IMR-90 (cell line): ENCODE measurements around the gene ENDOG. TPM values are rescaled to one million over a fixed set of nuclear protein-coding genes. Genes with fewer than 3 reads are reported as not detected.

Source experiments
- ATAC-seq: fragments of 200-7000 bp; cut with Tn5 transposase; 2 replicates; pipeline ENCODE4 v1.9.1; 2020; ENCODE audit warnings: low read depth, mild to moderate bottlenecking, moderate library complexity
- BruUV-seq: library from RNA; stranded (reverse); fragments of 400-500 nt; replicated peaks from 2 replicates; lab custom pipeline; 2021; lab: Mats Ljungman, UMichigan
- CTCF ChIA-PET: fragments of 300-600 bp; formaldehyde crosslinking; extraction: SDS; loops from one replicate; lab custom pipeline; 2021; ENCODE audit warnings: antibody characterized with exemption; lab: Yijun Ruan, JAX
- POLR2A ChIA-PET: fragments of 300-600 bp; sonication (Branson Sonifier 250); formaldehyde crosslinking; loops from one replicate; lab custom pipeline; 2022; ENCODE audit warnings: antibody characterized with exemption; ENCODE audit not compliant: unreplicated experiment; lab: Charles Lee
- DNase-seq: peaks from one replicate; pipeline ENCODE4 v3.0.0; 2013
- H2AFZ ChIP-seq: replicated peaks from 2 replicates; pipeline ENCODE3; 2013; ENCODE audit warnings: low read length, mild to moderate bottlenecking; ENCODE audit not compliant: poor library complexity
- H2AK5ac ChIP-seq: 2 replicates; pipeline ENCODE4 v1.6.1; 2013; ENCODE audit warnings: low read depth, low read length, inconsistent platforms
- H2AK9ac ChIP-seq: replicated peaks from 2 replicates; pipeline ENCODE3; 2013; ENCODE audit warnings: mild to moderate bottlenecking, low read depth, low read length, moderate library complexity; ENCODE audit not compliant: poor library complexity
- H2BK120ac ChIP-seq: 2 replicates; pipeline ENCODE4 v1.6.1; 2013; ENCODE audit warnings: low read depth, low read length, inconsistent platforms
- H2BK15ac ChIP-seq: 3 replicates; pipeline ENCODE4 v1.6.1; 2013; ENCODE audit warnings: low read depth, low read length, inconsistent platforms
- H2BK20ac ChIP-seq: 2 replicates; pipeline ENCODE4 v1.6.1; 2013; ENCODE audit warnings: low read depth, mild to moderate bottlenecking, inconsistent platforms, low read length, moderate library complexity
- H2BK5ac ChIP-seq: 2 replicates; pipeline ENCODE4 v1.6.1; 2013; ENCODE audit warnings: mild to moderate bottlenecking, low read depth, low read length, inconsistent platforms; ENCODE audit not compliant: poor library complexity, severe bottlenecking
- H3K14ac ChIP-seq: replicated peaks from 2 replicates; pipeline ENCODE4 v1.6.1; 2013; ENCODE audit warnings: low read depth, low read length, inconsistent platforms
- H3K18ac ChIP-seq: 2 replicates; pipeline ENCODE4 v1.6.1; 2013; ENCODE audit warnings: low read depth, low read length, control low read depth
- H3K23ac ChIP-seq: 2 replicates; pipeline ENCODE4 v1.6.1; 2013; ENCODE audit warnings: low read depth, low read length, inconsistent platforms
- H3K27ac ChIP-seq: 2 replicates; pipeline ENCODE4 v1.5.1; 2013; ENCODE audit warnings: mild to moderate bottlenecking, control low read depth, low read length; ENCODE audit not compliant: insufficient read depth
- H3K27me3 ChIP-seq: 2 replicates; pipeline ENCODE4 v1.6.1; 2013; ENCODE audit warnings: low read length; ENCODE audit not compliant: control insufficient read depth, insufficient read depth
- H3K36me3 ChIP-seq: 2 replicates; pipeline ENCODE4 v1.6.1; 2013; ENCODE audit warnings: low read length, mixed read lengths; ENCODE audit not compliant: control insufficient read depth, insufficient read depth
- H3K4ac ChIP-seq: 2 replicates; pipeline ENCODE4 v1.6.1; 2013; ENCODE audit warnings: low read depth, low read length, inconsistent platforms
- H3K4me1 ChIP-seq: 2 replicates; pipeline ENCODE4 v1.6.1; 2013; ENCODE audit warnings: low read length, mixed read lengths; ENCODE audit not compliant: control insufficient read depth, insufficient read depth
- H3K4me2 ChIP-seq: 2 replicates; pipeline ENCODE4 v1.6.1; 2013; ENCODE audit warnings: low read depth, mild to moderate bottlenecking, control low read depth, low read length, moderate library complexity
- H3K4me3 ChIP-seq: 2 replicates; pipeline ENCODE4 v1.5.1; 2013; ENCODE audit warnings: low read depth, mild to moderate bottlenecking, control low read depth, low read length, moderate library complexity; ENCODE audit not compliant: insufficient read depth
- H3K56ac ChIP-seq: 2 replicates; pipeline ENCODE4 v1.6.1; 2013; ENCODE audit warnings: low read length, inconsistent platforms; ENCODE audit not compliant: insufficient read depth; ENCODE audit errors: extremely low read depth
- H3K79me1 ChIP-seq, 2 experiments: 2 replicates each; pipeline ENCODE4 v1.6.1; 2013; ENCODE audit warnings: low read length in 2 of 2, inconsistent platforms in 1 of 2, low read depth in 1 of 2
- H3K9ac ChIP-seq: 2 replicates; pipeline ENCODE4 v1.6.1; 2013; ENCODE audit warnings: low read depth, low read length, control low read depth
- H3K9me1 ChIP-seq: 2 replicates; pipeline ENCODE4 v1.6.1; 2013; ENCODE audit warnings: low read length, inconsistent platforms; ENCODE audit not compliant: insufficient read depth
- H3K9me3 ChIP-seq: 2 replicates; pipeline ENCODE4 v1.6.1; 2013; ENCODE audit warnings: low read length; ENCODE audit not compliant: control insufficient read depth, insufficient read depth
- H4K20me1 ChIP-seq: 2 replicates; pipeline ENCODE4 v1.6.1; 2013; ENCODE audit warnings: low read length, inconsistent platforms; ENCODE audit not compliant: insufficient read depth
- H4K5ac ChIP-seq: 2 replicates; pipeline ENCODE4 v1.6.1; 2013; ENCODE audit warnings: mild to moderate bottlenecking, low read depth, low read length, control low read depth
- H4K8ac ChIP-seq, 2 experiments: 2 replicates each; pipeline ENCODE4 v1.6.1; 2013; ENCODE audit warnings: low read depth in 2 of 2, low read length in 2 of 2, control low read depth in 1 of 2, inconsistent platforms in 1 of 2
- H4K91ac ChIP-seq: 2 replicates; pipeline ENCODE4 v1.6.1; 2013; ENCODE audit warnings: low read depth, low read length, inconsistent platforms; ENCODE audit not compliant: insufficient read depth
- BHLHE40 ChIP-seq: fragments of 150-350 bp; IDR thresholded peaks from 2 replicates; pipeline ENCODE4 v1.6.1; 2016; ENCODE audit warnings: mild to moderate bottlenecking, low read depth, low read length
- CTCF ChIP-seq: conservative IDR thresholded peaks from 2 replicates; pipeline ENCODE4 v1.5.1; 2012; ENCODE audit warnings: mild to moderate bottlenecking, low read depth, low read length, improper control_type of control experiment
- FOS ChIP-seq: fragments of 150-350 bp; IDR thresholded peaks from 2 replicates; pipeline ENCODE4 v1.6.1; 2016; ENCODE audit warnings: low read depth, low read length
- MAFK ChIP-seq: IDR thresholded peaks from 2 replicates; pipeline ENCODE4 v1.6.1; 2012; ENCODE audit warnings: low read depth, low read length, improper control_type of control experiment
- MAZ ChIP-seq: IDR thresholded peaks from 2 replicates; pipeline ENCODE4 v1.6.1; 2012; ENCODE audit warnings: low read depth, mild to moderate bottlenecking, low read length, improper control_type of control experiment, moderate library complexity, borderline replicate concordance
- RCOR1 ChIP-seq: IDR thresholded peaks from 2 replicates; pipeline ENCODE4 v1.6.1; 2012; ENCODE audit warnings: mild to moderate bottlenecking, low read length, improper control_type of control experiment; ENCODE audit not compliant: insufficient replicate concordance
- SMC3 ChIP-seq: fragments of 150-350 bp; IDR thresholded peaks from 2 replicates; pipeline ENCODE4 v1.6.1; 2016; ENCODE audit warnings: low read depth, mild to moderate bottlenecking, antibody characterized with exemption, low read length, moderate library complexity
- USF2 ChIP-seq: fragments of 150-350 bp; IDR thresholded peaks from 2 replicates; pipeline ENCODE4 v1.6.1; 2017; ENCODE audit warnings: mild to moderate bottlenecking, antibody characterized with exemption, low read length, low read depth
- WGBS, 2 experiments: methylation state at CpG; one replicate each; pipeline versions ENCODE4 v1.1.5 to v1.1.7; 2013; ENCODE audit warnings: missing lambda C conversion rate in 2 of 2; ENCODE audit not compliant: insufficient read length in 1 of 2; ENCODE audit errors: extremely low coverage in 2 of 2; 5-methylcytosine and 5-hydroxymethylcytosine counted together
- dilution Hi-C: fragments of 300-500 bp; cut with HindIII; formaldehyde crosslinking; loops from one replicate; pipeline ENCODE4 v1.14.3; 2018; ENCODE audit warnings: low sequenced_read_pairs; ENCODE audit not compliant: unreplicated experiment
- in situ Hi-C: fragments of 300-500 bp; cut with MboI; formaldehyde crosslinking; loops from 3 replicates; pipeline ENCODE4 v1.14.3; 2019; ENCODE audit warnings: low sequenced_read_pairs, inconsistent platforms, mixed read lengths
- intact Hi-C: fragments of 100-400 bp; cut with micrococcal nuclease; formaldehyde crosslinking; loops from 2 replicates; pipeline ENCODE4 v1.10.0; 2022
- polyA plus RNA-seq, 3 experiments: library from polyadenylated mRNA; depleted of rRNA; stranded (reverse); fragments of >200 nt; gene quantifications; 2 replicates each; pipeline ENCODE4 v1.2.3, GENCODE V29; 2012; ENCODE audit warnings: low replicate concordance in 1 of 3
- total RNA-seq: library from RNA; depleted of rRNA; stranded (reverse); fragments of >200 nt; gene quantifications from 2 replicates; pipeline ENCODE4 v1.2.3, GENCODE V29; 2012
- TF ChIP-seq, protein P1 (sequence below): fragments of 150-350 bp; IDR thresholded peaks from 2 replicates; pipeline ENCODE4 v1.6.1; 2016; ENCODE audit warnings: low read depth, mild to moderate bottlenecking, low read length, moderate library complexity, borderline replicate concordance

Gene ENDOG
- total and polyA plus RNA-seq, 2 of the 4 experiments (the other 2 are of a cell fraction): 9.9 to 16.2 TPM

DNA sequence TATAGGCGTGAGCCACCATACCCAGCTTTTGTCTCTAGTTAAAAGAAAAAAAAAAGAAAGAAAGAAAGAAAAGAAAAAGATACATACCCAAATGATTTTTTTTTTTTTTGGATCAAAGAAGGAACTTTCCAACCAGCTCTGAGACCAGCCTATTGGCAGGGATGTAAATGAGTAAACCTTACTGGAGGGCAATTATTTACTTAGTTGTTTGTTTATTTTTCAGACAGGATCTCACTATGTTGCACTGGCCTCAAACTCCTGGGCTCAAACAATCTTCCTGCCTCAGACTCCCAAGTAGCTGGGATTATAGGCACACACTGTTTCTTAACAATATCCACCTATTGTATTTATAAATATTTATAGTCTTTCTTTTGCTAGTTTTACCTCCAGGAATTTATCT is 22.2 kb downstream of the ENDOG start:
- Histone ChIP-seq H2BK15ac (no peak overlapping the region), H2BK20ac (no peak overlapping the region), H3K4me3 (no peak overlapping the region), H2AK9ac (no peak overlapping the region), H3K14ac (no peak overlapping the region), H2AFZ (no peak overlapping the region), H3K79me1 (0 out of 4 replicates have a peak, but pooled peaks cover 0 to under 1% of the 10 kb centered on the region in 2 experiments), H4K5ac (no peak overlapping the region), H3K4ac (no peak overlapping the region), H3K9me1 (no peaks in the 10 kb centered on the region), H2BK5ac (no peak overlapping the region), H3K56ac (no peak overlapping the region), H3K9me3 (no peaks in the 10 kb centered on the region), H2AK5ac (no peak overlapping the region), H3K18ac (no peak overlapping the region), H3K23ac (no peak overlapping the region), H3K4me1 (no peaks in the 10 kb centered on the region), H3K9ac (no peak overlapping the region), H4K20me1 (no peaks in the 10 kb centered on the region; the same call in 1 of the 2 replicates), H4K91ac (no peak overlapping the region), H4K8ac (no peak overlapping the region), H3K36me3 (peaks cover 5% of the 10 kb centered on the region; the same call in 1 of the 2 replicates), H2BK120ac (no peak overlapping the region), H3K27me3 (no peaks in the 10 kb centered on the region), H3K27ac (no peak overlapping the region), H3K4me2 (no peak overlapping the region)
- BruUV-seq: no TSS peak
- ATAC-seq (no peak), DNase-seq (no peak)
- TF ChIP-seq MAFK (no peak), MAZ (no peak), CTCF (no peak), BHLHE40 (no peak), USF2 (no peak), RCOR1 (no peak), SMC3 (no peak), FOS (no peak)
- TF ChIP-seq, protein P1, sequence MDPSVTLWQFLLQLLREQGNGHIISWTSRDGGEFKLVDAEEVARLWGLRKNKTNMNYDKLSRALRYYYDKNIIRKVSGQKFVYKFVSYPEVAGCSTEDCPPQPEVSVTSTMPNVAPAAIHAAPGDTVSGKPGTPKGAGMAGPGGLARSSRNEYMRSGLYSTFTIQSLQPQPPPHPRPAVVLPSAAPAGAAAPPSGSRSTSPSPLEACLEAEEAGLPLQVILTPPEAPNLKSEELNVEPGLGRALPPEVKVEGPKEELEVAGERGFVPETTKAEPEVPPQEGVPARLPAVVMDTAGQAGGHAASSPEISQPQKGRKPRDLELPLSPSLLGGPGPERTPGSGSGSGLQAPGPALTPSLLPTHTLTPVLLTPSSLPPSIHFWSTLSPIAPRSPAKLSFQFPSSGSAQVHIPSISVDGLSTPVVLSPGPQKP: no peak
- ChIA-PET CTCF (no interaction called here), POLR2A (no interaction called here)
- dilution Hi-C loops: no loop called here
- in situ Hi-C loops: no loop called here
- intact Hi-C loops: no loop called here
- no CpG with 5 or more reads among the region's 1 CpG for WGBS, 2 experiments
